GM13977 (cell line): ENCODE data around the gene CARM1.

Source experiments
- DNase-seq: peaks from one replicate; pipeline ENCODE4 v3.0.0; 2012; ENCODE audit warnings: low spot score
- in situ Hi-C: fragments of 300-500 bp; cut with MboI; formaldehyde crosslinking; loops from one replicate; pipeline ENCODE4 v1.12.0; 2022; ENCODE audit warnings: low sequenced_read_pairs, low pct_unique_long_range_greater_than_20kb, mixed read lengths, inconsistent platforms; ENCODE audit not compliant: unreplicated experiment
- TF ChIP-seq, protein P1 (sequence below): IDR thresholded peaks from 2 replicates; pipeline ENCODE4 v1.5.1; 2012; ENCODE audit warnings: mild to moderate bottlenecking, control low read depth; ENCODE audit not compliant: insufficient read depth; ENCODE audit errors: extremely low read depth, missing control alignments

The CARM1 gene

DNA sequence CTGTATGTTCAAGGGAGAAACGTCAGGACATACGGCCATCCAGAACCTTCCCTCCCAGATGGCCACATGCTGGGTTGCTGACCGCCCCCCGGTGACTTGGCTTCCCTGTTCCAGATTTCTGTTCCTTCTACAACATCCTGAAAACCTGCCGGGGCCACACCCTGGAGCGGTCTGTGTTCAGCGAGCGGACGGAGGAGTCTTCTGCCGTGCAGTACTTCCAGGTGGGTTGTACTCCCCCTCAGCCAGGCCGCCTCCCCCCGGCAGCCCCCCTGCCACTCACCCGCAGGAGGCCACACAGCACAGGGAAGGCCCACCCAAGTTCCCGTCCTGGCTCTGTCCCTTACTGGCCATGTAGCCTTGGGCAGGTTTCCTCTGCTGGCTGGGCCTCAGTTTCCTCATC is 36.6 kb downstream of the CARM1 start:
- TF ChIP-seq, protein P1, sequence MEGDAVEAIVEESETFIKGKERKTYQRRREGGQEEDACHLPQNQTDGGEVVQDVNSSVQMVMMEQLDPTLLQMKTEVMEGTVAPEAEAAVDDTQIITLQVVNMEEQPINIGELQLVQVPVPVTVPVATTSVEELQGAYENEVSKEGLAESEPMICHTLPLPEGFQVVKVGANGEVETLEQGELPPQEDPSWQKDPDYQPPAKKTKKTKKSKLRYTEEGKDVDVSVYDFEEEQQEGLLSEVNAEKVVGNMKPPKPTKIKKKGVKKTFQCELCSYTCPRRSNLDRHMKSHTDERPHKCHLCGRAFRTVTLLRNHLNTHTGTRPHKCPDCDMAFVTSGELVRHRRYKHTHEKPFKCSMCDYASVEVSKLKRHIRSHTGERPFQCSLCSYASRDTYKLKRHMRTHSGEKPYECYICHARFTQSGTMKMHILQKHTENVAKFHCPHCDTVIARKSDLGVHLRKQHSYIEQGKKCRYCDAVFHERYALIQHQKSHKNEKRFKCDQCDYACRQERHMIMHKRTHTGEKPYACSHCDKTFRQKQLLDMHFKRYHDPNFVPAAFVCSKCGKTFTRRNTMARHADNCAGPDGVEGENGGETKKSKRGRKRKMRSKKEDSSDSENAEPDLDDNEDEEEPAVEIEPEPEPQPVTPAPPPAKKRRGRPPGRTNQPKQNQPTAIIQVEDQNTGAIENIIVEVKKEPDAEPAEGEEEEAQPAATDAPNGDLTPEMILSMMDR: no peak
- no peak for DNase-seq
- in situ Hi-C loops: no loop called here

DNA sequence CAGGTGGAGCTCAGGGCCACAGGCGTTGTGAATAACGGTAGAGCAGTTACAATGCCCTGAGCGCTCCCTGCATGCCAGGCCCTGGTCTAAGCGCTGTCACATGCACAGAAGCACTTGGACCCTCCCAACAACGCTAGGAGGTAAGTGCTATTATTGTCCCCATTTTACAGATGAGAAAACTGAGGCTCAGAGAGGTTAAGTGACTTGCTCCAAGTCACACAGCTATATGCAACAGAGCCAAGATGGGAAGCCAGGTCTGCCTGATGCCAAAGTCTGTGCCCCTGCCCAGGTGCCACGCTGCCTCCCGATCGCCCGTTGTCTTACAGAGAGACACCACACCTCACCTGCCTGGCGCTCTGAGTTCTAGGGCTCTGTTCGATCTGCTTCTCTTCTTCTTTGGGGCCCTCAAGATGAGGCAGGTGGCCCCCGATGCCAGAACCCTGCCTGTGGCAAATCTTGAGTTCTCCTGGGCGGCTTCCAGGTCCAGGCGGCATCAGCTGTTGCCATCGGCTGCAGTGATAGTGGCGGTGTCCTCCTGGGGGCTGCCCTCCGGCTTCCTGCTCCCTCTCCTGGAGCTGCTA is 37.1 kb downstream of the CARM1 start:
- in situ Hi-C loops: no loop called here
- DNase-seq: no peak
- TF ChIP-seq, protein P1: no peak

DNA sequence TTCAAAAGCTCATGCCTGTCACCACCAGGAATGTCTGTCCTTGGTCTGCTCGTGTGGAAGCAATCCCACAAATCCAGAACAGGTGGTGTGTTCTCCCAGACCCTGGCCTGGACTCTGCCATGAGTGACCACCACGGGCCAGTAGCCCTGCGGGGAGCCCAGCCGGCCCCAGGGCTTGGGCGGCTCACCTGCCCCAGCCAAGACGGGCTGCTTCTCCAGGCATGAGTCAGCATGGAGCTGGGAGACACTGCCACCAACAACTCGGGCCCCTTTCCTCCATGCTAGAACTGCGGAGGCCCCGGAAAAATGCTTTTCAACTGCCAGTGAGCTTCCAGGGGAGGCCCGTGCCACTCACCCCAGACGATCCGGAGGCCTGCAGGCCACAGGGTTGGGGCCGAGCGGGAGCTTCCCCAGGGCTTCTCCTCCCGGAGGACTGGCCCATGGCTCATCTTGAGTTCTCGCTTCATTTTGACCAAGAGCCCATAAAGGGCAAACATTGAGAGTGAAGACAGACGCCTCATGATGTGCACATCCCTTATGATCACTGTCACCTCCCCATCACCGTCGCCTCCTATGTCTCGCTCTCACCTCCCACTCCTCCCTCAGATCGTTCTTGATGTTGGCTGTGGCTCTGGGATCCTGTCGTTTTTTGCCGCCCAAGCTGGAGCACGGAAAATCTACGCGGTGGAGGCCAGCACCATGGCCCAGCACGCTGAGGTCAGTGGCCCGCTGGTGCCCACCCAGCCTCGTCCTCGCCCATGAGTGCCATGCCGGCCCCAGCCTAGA is 40.4 kb downstream of the CARM1 start:
- in situ Hi-C loops: no loop called here
- DNase-seq: no peak
- TF ChIP-seq, protein P1: no peak

DNA sequence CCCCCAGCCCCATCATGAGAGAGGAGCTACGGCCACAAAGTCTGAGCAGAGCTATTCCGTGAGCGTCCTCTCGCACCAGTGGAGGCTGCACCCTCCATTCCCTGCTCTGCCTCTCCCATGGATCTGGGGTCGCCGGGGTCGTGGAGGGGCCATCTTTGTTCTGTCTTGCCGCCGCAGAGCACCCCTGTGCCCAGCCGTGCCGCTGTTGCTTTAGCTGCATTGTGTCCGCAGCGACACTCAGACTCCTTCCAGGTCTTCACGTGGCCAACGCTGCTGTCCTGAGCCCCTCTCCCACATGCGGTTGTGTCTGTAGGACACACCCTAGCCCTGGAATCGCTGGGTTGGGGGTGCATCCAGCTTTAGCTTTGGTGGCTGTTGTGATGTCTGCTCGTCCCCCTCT is 41.3 kb downstream of the CARM1 start:
- no peak for DNase-seq
- in situ Hi-C loops: no loop called here
- TF ChIP-seq, protein P1: no peak

DNA sequence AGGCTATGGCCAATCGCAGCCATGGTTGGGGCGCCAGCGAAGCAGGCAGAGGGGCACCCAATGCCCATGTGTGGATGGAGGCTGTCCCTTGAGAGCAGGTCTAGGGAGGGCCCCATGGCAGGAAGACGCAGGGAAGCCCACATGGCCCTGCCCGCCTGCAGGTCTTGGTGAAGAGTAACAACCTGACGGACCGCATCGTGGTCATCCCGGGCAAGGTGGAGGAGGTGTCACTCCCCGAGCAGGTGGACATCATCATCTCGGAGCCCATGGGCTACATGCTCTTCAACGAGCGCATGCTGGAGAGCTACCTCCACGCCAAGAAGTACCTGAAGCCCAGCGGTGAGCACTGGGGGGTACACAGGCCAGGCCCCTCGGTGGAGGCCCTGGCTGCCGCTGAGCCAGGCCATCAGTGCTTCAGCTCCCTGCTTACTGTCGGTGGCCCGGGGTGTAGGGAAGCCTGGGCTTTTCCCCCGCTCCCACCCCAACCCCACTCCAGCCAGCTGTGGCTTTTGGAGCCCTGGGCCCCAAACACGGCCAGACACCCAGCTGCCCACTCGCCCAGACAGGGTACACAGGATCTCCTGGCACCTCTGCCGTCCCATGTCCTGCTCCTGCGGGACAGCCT is 42.5 kb downstream of the CARM1 start:
- no peak for DNase-seq
- TF ChIP-seq, protein P1: no peak
- in situ Hi-C loops: no loop called here

DNA sequence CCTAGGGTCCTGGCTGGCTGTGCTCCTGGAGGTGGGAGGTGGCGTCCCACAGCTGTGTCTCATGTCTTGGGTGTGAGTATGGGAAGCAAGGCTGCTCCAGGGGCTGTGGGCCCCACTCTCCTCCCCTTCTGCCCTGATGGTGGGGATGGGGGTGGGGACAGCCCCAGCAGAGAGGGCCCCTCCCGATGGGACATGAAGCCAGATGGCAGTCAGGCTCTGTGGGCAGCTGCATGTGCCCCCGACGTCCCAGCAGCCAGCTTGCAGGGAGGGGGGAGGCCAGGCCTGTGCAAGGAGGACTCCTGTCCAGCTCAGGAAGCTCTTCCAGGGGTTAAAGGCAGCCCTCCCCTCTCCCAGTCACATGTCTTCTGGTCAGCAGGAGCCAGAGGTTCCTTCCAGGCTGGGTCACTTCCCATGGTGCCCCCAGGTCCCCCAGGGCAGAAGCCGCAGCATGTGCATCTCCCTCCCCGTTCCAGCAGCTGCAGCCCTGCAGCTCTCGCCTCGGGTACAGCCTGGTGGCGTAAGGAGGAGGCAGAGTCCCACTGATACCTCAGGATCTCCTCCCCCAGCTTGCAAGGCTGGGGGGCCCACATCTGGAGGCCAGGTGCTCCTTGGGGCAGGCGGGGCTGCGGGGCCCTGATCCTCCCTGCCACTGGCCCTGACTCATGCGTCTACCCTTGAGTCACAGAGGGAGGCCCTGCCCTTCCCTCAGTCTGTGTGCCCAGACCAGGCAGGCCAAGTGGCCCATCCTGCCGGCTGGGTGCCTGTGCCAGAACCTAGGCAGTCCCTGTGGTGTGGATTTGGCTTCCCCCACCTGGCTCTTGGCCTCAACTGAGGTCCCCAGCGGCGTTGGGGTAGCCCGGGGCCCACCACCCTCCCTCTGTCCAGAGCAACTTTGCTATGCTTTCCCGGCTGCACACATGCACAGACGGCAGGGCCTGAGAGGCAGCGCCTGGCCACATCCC is 44.1 kb downstream of the CARM1 start:
- no peak for DNase-seq
- in situ Hi-C loops: no loop called here
- TF ChIP-seq, protein P1: no peak
